HAP-1 (cell line): ENCODE results near the gene PCDHA10.
A peak's percentile ranks its signal among the peaks of the same experiment; 100 is the strongest.
"Not testable (repeated sequence)": the region's sequence is repeated elsewhere in the genome, so short reads cannot be mapped to it uniquely, and the experiment has no call there.

ENCODE experiments used
- DNase-seq, 2 experiments: peaks; one replicate each; pipeline ENCODE4 v3.0.0-alpha.2; 2016 to 2020; ENCODE audit warnings: low spot score in 2 of 2
- H3K27me3 ChIP-seq: fragments of 250-450 bp; sonication (Bioruptor Pico); 2 replicates; pipeline ENCODE4 v1.5.1; 2020; ENCODE audit warnings: low read depth, mild to moderate bottlenecking, moderate library complexity
- H3K36me3 ChIP-seq: fragments of 250-450 bp; sonication (Bioruptor Pico); replicated peaks from 2 replicates; pipeline ENCODE4 v1.5.1; 2020; ENCODE audit warnings: mild to moderate bottlenecking
- H3K4me1 ChIP-seq: fragments of 250-450 bp; sonication (Bioruptor Pico); 2 replicates; pipeline ENCODE4 v1.5.1; 2020; ENCODE audit warnings: mild to moderate bottlenecking
- H3K4me3 ChIP-seq: fragments of 250-450 bp; sonication (Bioruptor Pico); 2 replicates; pipeline ENCODE4 v1.5.1; 2020; ENCODE audit warnings: mild to moderate bottlenecking, moderate library complexity
- H3K9me3 ChIP-seq: fragments of 250-450 bp; sonication (Bioruptor Pico); 2 replicates; pipeline ENCODE4 v1.5.1; 2020; ENCODE audit warnings: mild to moderate bottlenecking, moderate library complexity
- in situ Hi-C: fragments of 300-500 bp; cut with MboI; formaldehyde crosslinking; loops from 3 replicates; pipeline ENCODE4 v1.14.3; 2020; ENCODE audit warnings: low sequenced_read_pairs, inconsistent platforms, mixed read lengths

PCDHA10 gene

DNA sequence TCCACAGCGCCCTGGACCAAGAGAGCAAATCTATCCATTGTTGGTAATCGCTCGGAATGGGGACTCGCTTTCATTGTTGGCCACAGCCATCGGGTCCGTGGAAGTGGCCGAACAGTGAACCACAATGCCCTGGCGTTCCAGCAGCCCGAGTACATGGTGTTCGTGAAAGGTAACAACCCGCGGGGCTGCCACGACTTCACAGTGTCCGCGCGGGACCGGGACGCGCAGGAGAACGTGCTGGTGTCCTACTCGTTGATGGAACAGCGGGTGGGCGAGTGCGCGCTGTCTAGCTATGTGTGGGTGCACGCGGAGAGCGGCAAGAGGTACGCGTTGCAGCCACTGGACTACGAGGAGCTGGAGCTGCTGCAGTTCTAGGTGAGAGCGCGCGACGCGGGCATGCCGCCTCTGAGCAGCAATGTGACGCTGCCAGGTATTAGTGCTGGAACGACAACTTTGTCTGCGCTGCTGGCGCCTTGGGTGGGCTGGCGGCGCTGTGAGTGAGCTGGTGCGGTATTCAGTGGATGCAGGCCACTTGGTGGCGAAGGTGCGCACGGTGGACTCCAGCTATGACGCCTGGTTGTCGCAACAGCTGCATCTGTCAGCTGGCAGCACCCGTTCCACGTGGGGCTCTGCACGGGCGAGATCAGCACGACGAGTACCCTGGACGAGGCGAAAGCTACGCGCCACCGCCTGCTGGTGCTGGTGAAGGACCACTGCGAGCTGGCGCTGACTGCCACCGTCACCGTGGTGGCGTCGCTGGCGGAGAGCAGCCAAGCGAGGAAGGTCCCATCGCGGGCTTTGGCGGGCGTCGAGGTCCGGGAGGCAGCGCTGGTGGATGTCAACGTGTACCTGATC, 7.0 kb downstream of the PCDHA10 start:
- in situ Hi-C loops = no loop called here

DNA sequence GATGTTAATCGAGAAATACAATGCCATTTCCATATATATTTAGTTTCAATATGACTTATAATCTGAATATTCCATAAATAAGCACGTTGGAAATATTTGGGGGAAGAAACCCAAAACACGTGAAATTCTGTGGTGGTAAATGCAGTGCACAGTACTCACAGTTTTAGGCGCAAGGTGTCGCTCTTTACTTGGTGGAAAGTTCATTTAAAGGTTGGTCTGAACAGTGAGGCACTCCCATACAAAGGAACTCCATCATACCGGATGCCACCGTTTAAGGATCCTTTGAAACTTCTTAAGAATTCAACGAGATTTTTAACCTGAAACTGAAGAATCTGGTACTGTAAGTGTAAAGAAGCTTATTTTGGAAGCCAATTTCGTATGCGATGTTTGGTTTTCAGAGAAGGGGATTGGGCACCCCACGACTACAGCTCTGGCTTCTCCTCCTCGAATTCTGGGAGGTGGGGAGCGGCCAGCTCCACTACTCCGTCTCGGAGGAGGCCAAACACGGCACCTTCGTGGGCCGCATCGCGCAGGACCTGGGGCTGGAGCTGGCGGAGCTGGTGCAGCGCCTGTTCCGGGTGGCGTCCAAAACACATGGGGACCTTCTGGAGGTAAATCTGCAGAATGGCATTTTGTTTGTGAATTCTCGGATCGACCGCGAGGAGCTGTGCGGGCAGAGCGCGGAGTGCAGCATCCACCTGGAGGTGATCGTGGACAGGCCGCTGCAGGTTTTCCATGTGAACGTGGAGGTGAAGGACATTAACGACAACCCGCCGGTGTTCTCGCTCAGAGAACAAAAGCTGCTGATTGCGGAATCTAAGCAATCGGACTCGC, 13.2 kb downstream of the PCDHA10 start, which contains the start of gene PCDHA11:
PCDHA11 (plus strand) TSS at position 237 of the 834 bp plus-strand sequence; CDS start at position 384, 147 bp downstream.
- Histone ChIP-seq H3K36me3 (no peaks in the 10 kb centered on the region), H3K9me3 (no peaks in the 10 kb centered on the region), H3K4me1 (no peaks in the 10 kb centered on the region), H3K27me3 (peaks cover 3% of the 10 kb centered on the region; the same call in 1 of the 2 replicates), H3K4me3 (no peak within 1 kb of the TSS)
- DNase-seq = peak; percentile 52 to 55
- in situ Hi-C loops = no loop called here

More for the DNA sequence above, 7.0 kb downstream of the PCDHA10 start:
- H3K4me1 ChIP-seq = no peaks in the 10 kb centered on the region
- no peak for DNase-seq
- peaks cover 3% of the 10 kb centered on the region; the same call in 1 of the 2 replicates for H3K27me3 ChIP-seq
- H3K4me3 ChIP-seq = no peak overlapping the region
- no peaks in the 10 kb centered on the region for H3K36me3 ChIP-seq
- H3K9me3 ChIP-seq = no peaks in the 10 kb centered on the region

DNA sequence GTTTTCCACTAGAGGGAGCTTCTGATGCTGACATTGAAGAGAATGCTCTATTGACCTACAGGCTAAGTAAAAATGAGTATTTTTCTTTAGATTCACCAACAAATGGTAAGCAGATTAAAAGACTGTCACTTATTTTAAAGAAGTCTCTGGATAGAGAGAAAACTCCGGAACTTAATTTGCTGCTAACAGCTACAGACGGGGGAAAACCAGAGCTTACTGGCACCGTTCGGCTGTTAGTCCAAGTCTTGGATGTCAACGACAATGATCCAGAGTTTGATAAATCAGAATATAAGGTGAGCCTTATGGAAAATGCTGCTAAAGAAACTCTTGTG, 13.8 kb downstream of the PCDHA10 start:
- in situ Hi-C loops = no loop called here
- Histone ChIP-seq H3K4me1 (no peaks in the 10 kb centered on the region), H3K4me3 (no peak overlapping the region), H3K36me3 (no peaks in the 10 kb centered on the region), H3K9me3 (no peaks in the 10 kb centered on the region), H3K27me3 (peaks cover 3% of the 10 kb centered on the region; the same call in 1 of the 2 replicates)
- DNase-seq = peak in 1 of 2 experiments; percentile 8

DNA sequence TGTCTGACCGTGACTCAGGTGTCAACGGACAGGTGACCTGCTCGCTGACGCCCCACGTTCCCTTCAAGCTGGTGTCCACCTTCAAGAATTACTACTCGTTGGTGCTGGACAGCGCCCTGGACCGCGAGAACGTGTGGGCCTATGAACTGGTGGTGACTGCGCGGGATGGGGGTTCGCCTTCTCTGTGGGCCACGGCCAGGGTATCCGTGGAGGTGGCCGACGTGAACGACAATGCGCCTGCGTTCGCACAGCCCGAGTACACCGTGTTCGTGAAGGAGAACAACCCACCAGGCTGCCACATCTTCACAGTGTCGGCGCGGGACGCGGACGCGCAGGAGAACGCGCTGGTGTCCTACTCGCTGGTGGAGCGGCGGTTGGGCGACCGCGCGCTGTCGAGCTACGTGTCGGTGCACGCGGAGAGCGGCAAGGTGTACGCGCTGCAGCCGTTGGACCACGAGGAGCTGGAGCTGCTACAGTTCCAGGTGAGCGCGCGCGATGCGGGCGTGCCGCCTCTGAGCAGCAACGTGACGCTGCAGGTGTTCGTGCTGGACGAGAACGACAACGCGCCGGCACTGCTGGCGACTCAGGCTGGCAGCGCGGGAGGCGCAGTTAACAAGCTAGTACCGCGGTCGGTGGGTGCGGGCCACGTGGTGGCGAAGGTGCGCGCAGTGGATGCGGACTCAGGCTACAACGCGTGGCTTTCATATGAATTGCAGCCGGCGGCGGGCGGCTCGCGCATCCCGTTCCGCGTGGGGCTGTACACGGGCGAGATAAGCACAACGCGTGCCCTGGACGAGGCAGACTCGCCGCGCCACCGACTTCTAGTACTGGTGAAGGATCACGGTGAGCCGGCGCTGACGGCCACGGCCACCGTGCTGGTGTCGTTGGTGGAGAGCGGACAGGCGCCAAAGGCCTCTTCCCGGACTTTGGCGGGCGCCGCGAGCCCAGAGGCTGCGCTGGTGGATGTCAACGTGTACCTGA, 14.8 kb downstream of the PCDHA10 start:
- Histone ChIP-seq H3K27me3 (peaks cover 3% of the 10 kb centered on the region; the same call in 1 of the 2 replicates), H3K4me1 (no peaks in the 10 kb centered on the region), H3K36me3 (no peaks in the 10 kb centered on the region), H3K4me3 (no peak overlapping the region), H3K9me3 (no peaks in the 10 kb centered on the region)
- in situ Hi-C loops = no loop called here
- no peak for DNase-seq

DNA sequence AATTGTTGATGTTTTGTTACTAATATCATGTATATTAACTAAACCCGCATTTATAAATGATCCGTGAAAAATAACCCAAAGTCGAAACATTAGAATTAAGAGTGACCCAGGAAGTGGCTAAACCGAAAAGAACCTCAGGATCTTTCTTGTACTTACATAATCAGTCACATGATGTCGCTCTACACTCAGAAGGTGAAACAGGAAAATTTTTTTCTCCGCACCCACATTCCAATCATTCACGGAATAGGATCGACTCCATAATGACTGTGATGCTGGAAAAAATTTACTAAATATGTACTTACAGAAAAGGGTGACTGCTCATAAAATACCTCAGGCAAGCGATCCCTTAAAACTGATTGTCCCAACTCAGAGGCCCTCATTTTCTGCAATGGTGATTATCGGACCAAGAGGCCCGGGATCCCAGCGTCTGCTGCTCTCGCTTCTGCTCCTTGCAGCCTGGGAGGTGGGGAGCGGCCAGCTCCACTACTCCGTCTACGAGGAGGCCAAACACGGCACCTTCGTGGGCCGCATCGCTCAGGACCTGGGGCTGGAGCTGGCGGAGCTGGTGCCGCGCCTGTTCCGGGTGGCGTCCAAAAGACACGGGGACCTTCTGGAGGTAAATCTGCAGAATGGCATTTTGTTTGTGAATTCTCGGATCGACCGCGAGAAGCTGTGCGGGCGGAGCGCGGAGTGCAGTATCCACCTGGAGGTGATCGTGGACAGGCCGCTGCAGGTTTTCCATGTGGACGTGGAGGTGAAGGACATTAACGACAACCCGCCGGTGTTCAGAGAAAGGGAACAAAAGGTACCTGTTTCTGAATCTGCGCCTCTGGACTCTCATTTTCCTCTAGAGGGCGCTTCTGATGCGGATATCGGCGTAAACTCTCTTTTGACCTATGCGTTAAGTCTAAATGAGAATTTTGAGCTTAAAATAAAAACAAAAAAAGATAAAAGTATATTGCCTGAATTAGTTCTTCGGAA, 19.7 kb downstream of the PCDHA10 start, which contains the start of gene PCDHA12:
PCDHA12 (plus strand) TSS at position 224 of the 981 bp plus-strand sequence; CDS start at position 389, 165 bp downstream.
- in situ Hi-C loops = no loop called here
- no peak for DNase-seq
- no peaks in the 10 kb centered on the region for H3K4me1 ChIP-seq
- H3K27me3 ChIP-seq = peaks cover 3% of the 10 kb centered on the region; the same call in 1 of the 2 replicates
- H3K4me3 ChIP-seq = no peak within 1 kb of the TSS
- no peaks in the 10 kb centered on the region for H3K9me3 ChIP-seq
- no peaks in the 10 kb centered on the region for H3K36me3 ChIP-seq

DNA sequence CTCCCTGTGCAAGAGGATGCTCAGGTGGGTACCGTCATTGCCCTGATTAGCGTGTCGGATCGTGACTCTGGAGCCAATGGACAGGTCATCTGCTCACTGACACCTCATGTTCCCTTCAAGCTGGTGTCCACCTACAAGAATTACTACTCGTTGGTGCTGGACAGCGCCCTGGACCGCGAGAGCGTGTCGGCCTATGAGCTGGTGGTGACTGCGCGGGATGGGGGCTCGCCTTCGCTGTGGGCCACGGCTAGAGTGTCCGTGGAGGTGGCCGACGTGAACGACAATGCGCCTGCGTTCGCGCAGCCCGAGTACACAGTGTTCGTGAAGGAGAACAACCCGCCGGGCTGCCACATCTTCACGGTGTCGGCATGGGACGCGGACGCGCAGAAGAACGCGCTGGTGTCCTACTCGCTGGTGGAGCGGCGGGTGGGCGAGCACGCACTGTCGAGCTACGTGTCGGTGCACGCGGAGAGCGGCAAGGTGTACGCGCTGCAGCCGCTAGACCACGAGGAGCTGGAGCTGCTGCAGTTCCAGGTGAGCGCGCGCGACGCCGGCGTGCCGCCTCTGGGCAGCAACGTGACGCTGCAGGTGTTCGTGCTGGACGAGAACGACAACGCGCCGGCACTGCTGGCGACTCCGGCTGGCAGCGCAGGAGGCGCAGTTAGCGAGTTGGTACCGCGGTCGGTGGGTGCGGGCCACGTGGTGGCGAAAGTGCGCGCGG, 21.0 kb downstream of the PCDHA10 start:
- H3K4me3 ChIP-seq, DNase-seq, in situ Hi-C loops, H3K9me3 ChIP-seq, H3K4me1 ChIP-seq, H3K36me3 ChIP-seq: not testable (repeated sequence)
- peaks cover 10% of the 10 kb centered on the region for H3K27me3 ChIP-seq

DNA sequence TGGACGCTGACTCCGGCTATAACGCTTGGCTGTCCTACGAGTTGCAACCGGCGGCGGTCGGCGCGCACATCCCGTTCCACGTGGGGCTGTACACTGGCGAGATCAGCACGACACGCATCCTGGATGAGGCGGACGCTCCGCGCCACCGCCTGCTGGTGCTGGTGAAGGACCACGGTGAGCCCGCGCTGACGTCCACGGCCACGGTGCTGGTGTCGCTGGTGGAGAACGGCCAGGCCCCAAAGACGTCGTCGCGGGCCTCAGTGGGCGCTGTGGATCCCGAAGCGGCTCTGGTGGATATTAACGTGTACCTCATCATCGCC, 21.5 kb downstream of the PCDHA10 start:
- no peaks in the 10 kb centered on the region for H3K36me3 ChIP-seq
- peaks cover 10% of the 10 kb centered on the region for H3K27me3 ChIP-seq
- H3K9me3 ChIP-seq = no peaks in the 10 kb centered on the region
- no peak overlapping the region for H3K4me3 ChIP-seq
- in situ Hi-C loops = no loop called here
- H3K4me1 ChIP-seq = no peaks in the 10 kb centered on the region
- DNase-seq = no peak

DNA sequence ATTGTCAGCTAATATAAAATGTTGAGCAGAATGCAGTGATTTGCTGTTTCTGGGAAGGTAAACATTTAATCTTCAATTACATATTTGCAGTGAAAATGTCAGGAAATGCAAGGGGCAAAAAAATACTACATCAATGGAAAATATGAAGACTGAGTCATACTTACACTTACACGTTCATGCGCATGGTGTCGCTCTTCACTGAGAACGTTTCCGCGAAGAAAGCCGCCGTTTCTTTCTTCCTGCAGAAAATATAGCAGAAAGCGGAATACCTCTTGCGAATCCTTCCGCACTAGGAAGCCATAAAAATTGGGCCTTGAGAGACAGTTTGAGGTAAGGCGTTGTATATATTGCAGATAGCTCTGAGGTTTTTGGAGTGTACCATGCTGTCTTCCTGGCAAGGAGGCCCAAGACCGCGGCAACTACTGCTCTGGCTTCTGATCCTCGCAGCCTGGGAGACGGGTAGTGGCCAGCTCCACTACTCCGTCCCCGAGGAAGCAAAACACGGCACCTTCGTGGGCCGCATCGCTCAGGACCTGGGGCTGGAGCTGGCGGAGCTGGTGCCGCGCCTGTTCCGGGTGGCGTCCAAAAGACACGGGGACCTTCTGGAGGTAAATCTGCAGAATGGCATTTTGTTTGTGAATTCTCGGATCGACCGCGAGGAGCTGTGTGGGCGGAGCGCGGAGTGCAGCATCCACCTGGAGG, 26.3 kb downstream of the PCDHA10 start, which contains the start of gene PCDHA13:
PCDHA13 (plus strand) TSS at position 236 of the 702 bp plus-strand sequence; CDS start at position 381, 145 bp downstream.
- no peak for DNase-seq
- in situ Hi-C loops = loop anchor here (5.0 kb wide), 1 partner anchor 160 kb away; no protein-coding TSS in a partner anchor
- Histone ChIP-seq H3K36me3 (no peaks in the 10 kb centered on the region), H3K9me3 (no peaks in the 10 kb centered on the region), H3K27me3 (peaks cover 12% of the 10 kb centered on the region), H3K4me1 (no peaks in the 10 kb centered on the region), H3K4me3 (no peak within 1 kb of the TSS)

DNA sequence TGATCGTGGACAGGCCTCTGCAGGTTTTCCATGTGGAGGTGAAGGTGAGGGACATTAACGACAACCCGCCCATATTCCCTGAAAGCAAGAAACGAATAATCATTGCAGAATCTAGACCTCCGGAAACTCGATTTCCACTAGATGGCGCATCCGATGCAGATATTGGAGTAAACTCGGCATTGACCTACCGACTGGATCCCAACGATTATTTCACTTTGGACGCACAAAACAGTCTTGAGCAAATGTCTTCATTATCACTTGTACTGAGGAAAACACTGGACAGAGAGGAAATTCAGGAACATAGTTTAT, 26.8 kb downstream of the PCDHA10 start:
- DNase-seq = peak; percentile 25 to 71
- in situ Hi-C loops = loop anchor here (5.0 kb wide), 1 partner anchor 160 kb away; no protein-coding TSS in a partner anchor
- no peak overlapping the region for H3K4me3 ChIP-seq

DNA sequence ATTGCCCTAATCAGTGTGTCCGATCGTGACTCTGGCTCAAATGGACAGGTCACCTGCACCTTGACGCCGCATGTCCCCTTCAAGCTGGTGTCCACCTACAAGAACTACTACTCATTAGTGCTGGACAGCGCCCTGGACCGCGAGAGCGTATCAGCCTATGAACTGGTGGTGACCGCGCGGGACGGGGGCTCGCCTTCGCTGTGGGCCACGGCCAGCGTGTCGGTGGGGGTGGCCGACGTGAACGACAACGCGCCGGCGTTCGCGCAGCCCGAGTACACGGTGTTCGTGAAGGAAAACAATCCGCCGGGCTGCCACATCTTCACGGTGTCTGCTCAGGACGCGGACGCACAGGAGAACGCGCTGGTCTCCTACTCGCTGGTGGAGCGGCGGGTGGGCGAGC, 27.7 kb downstream of the PCDHA10 start:
- no peaks in the 10 kb centered on the region for H3K4me1 ChIP-seq
- DNase-seq = no peak
- no peak overlapping the region for H3K4me3 ChIP-seq
- in situ Hi-C loops = loop anchor here (5.0 kb wide), 1 partner anchor 159 kb away; no protein-coding TSS in a partner anchor
- H3K9me3 ChIP-seq = no peaks in the 10 kb centered on the region
- H3K36me3 ChIP-seq = no peaks in the 10 kb centered on the region
- peaks cover 12% of the 10 kb centered on the region for H3K27me3 ChIP-seq

More for the DNA sequence above, 26.8 kb downstream of the PCDHA10 start:
- Histone ChIP-seq H3K36me3 (no peaks in the 10 kb centered on the region), H3K27me3 (peaks cover 12% of the 10 kb centered on the region), H3K9me3 (no peaks in the 10 kb centered on the region), H3K4me1 (no peaks in the 10 kb centered on the region)
